Posterior cingulate gyrus (tissue), 11 donors: ENCODE measurements around the gene THAP11.

Source experiments
- DNase-seq, 10 donors: peaks; one replicate each; pipeline versions ENCODE4 v3.0.0 to v3.0.0-alpha.2; 2020 to 2021; ENCODE audit warnings: mixed read lengths in 3 of 10
- intact Hi-C: fragments of 100-400 bp; cut with DNase I; formaldehyde crosslinking; loops from one replicate; pipeline ENCODE4 v1.15.1; 2023

The THAP11 gene

DNA sequence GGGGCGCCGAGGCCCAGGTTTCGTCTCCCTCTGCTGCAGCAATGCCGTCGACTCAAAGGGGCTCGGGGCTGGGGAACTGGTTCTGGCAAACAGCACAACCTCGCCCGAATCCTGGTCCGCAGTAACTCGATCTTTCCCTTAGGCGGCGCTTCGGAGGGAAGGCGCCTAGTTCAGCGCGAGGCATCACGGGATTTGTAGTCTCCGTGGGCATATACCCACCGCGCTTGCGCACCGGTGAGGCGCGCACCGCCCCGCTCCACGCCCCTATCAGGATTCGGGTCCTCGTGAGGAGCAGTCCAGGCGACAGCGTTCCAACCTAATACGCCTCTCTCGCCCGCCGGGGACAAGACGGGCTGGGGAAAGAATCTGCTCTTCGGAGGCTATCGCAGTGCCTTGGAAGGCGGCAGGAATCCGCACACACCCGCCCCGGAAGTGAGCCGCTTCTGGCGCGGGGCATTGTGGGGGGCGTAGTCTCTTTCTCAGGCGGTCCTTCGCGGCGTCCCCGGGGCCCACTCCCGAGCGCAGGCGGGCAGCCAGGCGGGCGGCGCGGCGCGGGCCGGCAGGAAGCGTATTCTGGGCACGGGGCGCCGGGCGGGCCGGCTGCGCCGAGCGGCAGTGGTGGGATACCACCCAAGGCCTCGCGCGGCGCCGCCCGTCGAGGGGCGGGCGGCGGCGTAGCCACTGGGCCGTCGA lies at the start of gene THAP11:
Gene THAP11 (plus strand): TSS at position 505 of the 693 bp plus-strand sequence. CDS start 235 bp downstream, outside the sequence.
- intact Hi-C loops, result loop anchor here (10.0 kb wide), 3 partner anchors 53 to 317 kb away; partner anchors contain the start of genes ACD, C16orf86, ENKD1 and PARD6A
- DNase-seq, result peak; percentile 86 to 99 (median 94)

DNA sequence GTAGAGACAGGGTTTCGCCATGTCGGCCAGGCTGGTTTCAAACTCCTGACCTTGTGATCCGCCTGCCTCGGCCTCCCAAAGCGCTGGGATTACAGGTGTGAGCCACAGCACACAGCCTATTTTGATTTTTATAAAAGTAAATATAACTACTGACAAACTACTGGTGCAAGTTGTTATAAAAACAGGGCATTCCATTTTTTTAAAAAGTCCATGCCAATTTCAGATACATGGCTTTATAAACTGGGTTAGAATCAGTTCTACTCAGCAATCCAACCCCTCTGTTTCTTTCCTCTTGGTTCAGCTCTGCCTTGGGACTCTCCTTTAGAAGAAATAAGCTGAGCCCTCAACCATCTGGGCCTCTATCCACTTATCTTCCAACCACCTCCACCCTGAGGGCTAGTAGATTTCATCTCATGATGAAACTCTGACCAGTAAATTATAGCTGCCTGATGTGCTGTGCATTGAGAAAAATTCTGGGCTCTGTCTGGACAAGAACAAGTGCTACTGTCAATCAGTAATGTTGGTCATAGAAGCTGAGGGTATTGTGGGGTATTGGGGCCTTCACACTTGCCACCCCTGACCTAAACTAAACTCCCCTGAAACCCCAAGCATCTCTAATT lies 45.9 kb upstream of the THAP11 start:
- intact Hi-C loops, result no loop called here

DNA sequence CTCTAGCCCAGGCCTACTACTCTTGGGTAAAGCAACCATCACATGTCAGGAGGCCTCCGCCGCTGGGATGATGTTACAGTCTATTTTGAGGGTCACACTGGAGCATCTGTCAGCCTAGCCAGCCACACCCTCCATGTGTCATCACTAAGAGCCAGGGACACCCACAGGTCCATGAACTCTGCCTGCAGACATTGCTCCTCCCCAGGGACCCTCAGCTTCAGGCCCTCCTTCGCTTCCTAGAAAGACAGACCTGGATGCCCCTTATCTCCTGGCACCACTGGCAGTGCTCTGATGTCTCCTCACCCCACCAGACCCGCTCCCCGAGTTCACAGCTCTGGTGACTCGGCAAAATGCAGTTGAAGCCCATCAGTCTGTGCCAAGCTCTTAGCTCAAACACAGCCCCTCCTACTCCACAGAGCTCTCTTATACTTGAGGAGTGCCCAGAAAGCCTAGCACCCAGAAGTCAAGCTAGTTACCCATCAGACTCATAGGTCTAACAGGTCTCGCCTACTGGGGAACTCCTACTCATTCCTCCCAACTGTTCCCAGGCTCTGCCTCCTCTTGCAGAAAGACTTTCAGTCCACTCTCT lies 41.7 kb upstream of the THAP11 start:
- intact Hi-C loops, result loop anchor here (10.0 kb wide), 1 partner anchor 126 kb away; no protein-coding TSS in a partner anchor
- DNase-seq, result peak in 1 of 10 donors; percentile 62

More for the DNA sequence above, 45.9 kb upstream of the THAP11 start:
- no peak for DNase-seq

DNA sequence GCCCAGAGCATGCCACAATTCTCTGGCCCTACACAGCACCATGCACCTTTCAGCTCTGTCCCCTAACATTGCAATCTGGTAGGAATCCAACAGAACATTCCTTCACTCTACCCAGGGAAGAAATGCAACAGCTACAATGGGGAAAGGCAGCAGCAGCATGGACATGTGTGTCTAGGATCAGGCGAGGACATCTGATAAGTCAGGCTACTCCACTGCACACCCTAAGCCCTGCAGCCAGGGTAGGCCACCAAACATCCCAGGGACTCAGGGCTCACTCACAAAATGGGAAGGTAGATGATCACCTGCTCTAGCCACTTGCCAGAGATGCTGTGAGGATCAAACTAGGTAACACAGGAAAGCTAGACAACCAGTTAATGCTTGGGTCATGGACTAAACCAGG lies 40.9 kb upstream of the THAP11 start:
- DNase-seq, result no peak
- intact Hi-C loops, result loop anchor here (10.0 kb wide), 1 partner anchor 126 kb away; no protein-coding TSS in a partner anchor

DNA sequence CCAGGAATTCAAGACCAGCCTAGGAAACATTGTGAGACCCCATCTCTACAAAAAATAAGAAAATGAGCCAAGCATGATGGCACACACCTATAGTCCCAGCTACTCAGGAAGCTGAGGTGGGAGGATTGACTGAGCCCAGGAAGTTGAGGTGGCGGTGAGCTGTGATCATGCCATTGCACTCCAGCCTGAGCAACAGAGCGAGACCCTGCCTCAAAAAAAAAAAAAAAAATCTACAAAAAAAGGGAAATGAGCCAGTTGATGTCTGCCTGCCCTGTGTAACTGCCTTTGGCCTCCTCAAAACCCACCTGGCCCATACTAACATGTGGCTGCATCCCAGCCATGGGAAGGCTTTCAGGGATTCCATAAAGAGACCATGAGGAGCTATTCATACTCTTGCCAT lies 40.2 kb upstream of the THAP11 start:
- DNase-seq, result peak in 1 of 10 donors; percentile 8
- intact Hi-C loops, result loop anchor here (10.0 kb wide), 1 partner anchor 127 kb away; no protein-coding TSS in a partner anchor

DNA sequence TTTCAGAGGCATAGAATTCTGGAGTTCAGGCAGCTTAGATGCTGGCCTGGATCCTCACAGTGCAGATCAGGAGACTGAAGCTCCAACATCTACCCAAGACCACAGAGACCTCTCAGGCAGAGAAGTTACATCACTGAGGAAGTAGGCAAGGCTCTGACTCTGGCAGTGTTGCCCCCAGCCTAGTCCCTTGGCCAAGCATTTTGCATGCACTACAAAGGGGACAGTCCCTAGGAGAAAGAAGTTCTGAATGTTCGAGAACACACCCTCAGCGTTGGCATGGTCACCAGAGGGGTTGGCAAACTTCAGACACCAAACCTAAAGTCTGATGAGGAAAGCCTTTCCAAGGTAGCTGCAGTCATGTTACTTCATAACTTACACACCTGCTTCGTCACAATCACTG lies 38.2 kb upstream of the THAP11 start:
- no peak for DNase-seq
- intact Hi-C loops, result loop anchor here (10.0 kb wide), 1 partner anchor 129 kb away; no protein-coding TSS in a partner anchor

DNA sequence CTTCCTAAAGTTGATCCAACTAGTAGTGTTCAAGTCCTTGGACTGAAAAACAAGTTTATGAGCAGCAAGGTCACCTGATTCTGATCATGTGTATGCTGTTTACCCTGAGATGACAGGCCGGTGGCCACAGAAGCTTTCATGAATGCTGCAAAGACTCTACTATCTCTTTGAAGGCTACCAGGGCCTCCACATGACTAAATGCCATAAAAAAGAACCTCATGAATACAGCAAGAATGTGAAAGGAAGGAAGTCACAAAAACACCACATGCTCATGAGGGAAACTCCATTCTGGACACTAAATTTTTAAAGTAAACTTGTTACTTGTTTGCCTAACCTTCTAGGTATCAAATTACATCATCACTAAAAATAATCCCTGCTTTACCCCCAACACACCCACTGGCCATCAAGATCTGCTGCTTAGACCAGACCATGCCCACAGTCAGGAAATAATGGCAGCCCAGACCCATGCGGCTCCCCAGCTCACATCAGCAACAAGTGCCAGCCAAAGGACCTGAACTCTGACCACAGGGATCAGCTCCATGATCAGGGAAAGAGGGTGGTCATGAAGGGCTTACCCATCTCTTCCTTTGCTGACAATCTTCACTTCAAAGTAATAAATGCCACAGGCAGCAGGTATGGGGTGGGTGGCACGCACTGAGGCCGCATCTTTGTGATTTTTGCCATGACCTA lies 37.1 kb upstream of the THAP11 start:
- intact Hi-C loops, result loop anchor here (10.0 kb wide), 1 partner anchor 130 kb away; no protein-coding TSS in a partner anchor
- peak in 1 of 10 donors; percentile 15 for DNase-seq

DNA sequence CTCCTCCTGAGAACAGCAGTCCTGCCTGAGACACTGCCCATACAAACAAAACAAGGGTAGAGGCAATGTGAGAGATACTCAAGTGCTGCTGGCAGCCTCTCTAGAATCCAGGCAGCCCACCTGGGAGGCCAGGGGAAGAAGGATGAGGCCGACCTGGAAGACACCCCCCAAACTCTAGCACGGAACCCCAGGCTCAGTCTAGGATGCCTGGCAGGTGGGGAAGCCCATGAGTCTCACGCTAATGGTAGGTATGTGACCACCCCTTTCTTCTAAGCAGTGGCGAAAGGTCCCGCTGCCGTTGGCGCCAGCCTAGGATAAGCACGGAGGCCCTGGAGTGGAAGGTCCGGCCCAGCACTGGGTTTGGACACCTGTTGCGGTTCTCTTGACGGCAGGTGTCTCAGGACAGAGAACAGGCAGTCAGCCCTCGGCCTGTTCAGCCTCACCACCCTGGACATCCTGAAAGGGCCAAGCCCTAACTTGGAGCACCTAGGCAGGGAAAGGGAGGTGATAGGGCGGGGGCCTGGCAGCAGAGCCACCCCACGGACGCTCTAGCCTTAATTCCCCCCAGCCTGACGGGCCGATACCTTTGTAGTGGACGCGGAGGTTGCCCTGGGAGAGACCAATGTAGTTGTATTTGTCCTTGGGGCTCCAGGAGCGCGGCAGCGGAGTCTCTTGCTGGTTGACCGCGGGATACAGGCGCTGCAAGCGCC lies 36.2 kb upstream of the THAP11 start:
- no peak for DNase-seq
- intact Hi-C loops, result loop anchor here (2.0 to 10.0 kb wide), 2 partner anchors 87 to 131 kb away; partner anchors contain the start of gene GFOD2

DNA sequence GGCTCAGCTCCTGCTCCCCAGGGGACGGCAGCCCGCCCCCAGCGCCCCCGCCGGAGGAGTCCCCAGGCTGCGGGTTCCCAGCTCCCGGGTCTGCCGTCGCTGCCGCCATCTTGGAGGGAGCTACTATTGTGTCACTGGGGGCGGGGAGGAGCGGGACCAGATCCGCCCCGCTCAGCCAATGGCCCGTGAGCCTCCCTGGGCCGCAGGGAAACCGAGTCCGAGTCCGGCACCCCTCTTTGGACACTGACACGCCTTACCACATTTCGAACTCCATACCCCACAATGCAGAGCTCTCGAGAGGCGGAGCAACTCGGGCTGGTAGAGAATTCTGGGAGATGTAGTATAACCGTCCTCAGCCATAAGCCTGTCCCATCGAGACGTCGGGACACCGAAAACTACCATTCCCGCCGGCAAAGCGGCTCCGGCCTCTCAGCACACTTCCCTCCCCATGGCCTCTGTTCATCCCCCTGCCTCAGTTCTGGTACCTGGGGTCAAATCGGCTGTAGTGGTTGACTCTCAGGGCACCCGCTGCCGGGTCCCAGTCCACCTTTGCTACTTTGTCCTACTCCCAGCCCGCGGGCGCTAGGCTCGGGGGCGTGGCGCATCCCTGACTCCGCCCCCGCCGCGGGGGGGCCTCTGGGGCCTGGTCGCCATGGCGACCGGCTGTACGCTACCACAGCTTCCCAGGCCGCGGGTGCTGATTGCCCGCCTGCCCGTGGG lies 35.5 kb upstream of the THAP11 start, which contains the start of the genes RANBP10 and TSNAXIP1:
Gene RANBP10 (minus strand): TSS at position 133 of the 720 bp plus-strand sequence. CDS start 24 bp downstream, at position 109.
Gene TSNAXIP1 (plus strand): TSS at position 462 of the 720 bp plus-strand sequence. CDS start 261 bp downstream, outside the sequence.
- DNase-seq, result peak; percentile 95 to 100 (median 98)
- intact Hi-C loops, result loop anchor here (2.0 to 10.0 kb wide), 2 partner anchors 88 to 132 kb away; partner anchors contain the start of gene GFOD2

DNA sequence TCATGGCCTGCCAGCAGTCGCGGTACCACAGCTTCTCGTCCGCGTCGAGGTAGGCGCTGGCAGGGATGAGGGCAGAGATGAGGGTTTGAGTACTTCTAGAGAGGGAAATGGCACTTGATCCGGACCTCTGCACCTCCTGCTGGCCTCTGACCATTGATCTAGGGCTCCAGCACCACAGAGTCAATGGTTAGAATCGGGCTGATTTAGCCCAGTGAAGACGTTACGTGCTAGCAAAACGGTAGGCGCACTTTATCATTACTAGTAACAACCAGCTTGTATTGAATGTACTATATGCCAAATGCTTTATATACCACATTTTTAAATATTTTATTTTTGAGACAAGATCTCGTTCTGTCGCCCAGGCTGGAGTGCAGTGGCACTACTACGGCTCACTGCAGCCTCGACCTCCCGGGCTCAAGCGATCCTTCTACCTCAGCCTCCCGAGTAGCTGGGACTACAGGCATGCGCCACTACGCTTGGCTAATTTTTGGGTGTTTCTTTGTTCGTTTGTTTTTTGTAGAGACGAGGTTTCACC lies 34.9 kb upstream of the THAP11 start:
- intact Hi-C loops, result loop anchor here (2.0 to 10.0 kb wide), 2 partner anchors 88 to 132 kb away; partner anchors contain the start of gene GFOD2
- no peak for DNase-seq

DNA sequence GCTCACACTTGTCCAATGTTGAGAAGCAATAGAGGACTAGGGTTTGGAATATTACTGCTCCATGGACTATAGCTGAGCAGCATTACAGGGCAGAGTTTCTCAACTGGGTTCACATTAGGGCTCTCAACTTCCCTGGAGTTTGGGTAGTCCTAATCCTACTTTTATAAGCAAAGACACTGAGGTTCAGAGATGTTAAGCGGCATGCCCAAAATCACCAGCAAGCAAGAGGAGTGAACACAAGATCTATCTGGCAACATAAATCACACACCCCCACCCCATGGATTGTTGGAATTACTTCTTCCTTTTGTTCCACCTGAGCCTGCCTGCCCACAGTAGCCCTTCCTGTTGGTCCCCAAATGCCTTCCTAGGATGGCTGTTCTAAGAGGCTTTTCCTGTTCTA lies 30.2 kb upstream of the THAP11 start:
- no peak for DNase-seq
- intact Hi-C loops, result no loop called here

DNA sequence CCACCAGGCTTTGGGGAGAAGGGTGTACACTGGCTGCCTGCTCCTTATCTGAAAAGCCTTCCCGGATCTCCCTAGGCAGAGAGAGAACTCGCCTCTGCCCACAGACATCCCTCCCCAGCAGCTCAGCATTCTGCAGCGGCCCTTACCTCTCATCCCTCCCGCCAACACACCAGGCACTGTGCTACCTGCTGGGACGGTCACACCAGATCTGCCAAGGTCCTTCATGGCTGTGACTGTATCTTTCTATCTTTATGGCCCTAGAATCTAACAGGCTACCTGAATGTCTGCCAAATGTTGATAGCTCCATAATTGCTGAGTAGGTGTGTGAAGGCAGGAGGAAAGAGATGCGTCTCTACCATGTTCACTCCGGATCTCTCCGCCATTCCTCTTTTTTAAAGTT lies 27.6 kb upstream of the THAP11 start:
- DNase-seq, result peak in 1 of 10 donors; percentile 76
- intact Hi-C loops, result no loop called here

DNA sequence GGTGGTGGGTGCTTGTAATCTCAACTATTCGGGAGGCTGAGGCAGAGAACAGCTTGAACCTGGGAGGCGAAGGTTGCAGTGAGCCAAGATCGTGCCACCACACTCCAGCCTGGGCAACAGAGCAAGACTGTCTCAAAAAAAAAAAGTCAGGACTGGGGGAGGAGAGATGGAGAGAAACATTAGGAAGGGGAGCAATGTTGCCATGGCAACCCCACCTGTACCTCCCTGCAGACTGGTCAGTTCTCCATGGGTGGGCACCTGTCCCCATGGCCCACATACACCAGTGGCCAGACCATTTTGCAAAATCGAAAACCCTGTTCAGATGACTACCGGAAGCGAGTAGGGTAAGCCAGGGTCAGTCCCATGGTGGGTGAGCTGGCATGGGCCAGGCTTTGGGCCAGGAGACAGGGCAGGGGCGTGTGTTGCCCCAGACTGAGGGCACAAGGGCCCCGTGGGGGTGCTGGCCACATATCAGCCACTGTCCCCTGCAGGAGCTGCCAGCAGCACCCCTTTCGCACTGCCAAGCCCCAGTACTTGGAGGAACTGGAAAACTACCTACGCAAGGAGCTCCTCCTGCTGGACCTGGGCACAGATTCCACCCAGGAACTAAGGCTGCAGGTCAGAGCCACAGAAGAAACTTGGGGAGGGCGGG lies 21.4 kb upstream of the THAP11 start:
- peak in 1 of 10 donors; percentile 62 for DNase-seq
- intact Hi-C loops, result no loop called here

DNA sequence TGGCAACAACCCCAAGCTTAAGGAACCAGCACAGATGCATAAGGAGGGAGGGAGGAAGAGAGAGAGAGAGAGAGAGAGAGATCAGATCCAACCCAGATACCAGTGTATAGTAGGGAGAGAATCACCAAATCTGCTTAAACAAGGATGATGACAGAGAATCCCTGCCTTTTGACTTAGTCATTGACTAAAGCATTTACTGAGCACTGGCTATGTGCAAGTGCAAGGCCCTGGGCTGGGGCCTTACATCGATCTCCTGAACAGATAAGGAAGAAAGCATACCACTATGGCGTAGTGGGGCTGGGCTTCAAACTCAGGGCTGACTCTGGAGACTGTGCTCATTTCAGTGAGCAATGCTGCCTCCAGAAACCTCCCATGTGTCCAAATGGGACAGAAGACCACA lies 19.6 kb upstream of the THAP11 start:
- intact Hi-C loops, result no loop called here
- DNase-seq, result no peak

DNA sequence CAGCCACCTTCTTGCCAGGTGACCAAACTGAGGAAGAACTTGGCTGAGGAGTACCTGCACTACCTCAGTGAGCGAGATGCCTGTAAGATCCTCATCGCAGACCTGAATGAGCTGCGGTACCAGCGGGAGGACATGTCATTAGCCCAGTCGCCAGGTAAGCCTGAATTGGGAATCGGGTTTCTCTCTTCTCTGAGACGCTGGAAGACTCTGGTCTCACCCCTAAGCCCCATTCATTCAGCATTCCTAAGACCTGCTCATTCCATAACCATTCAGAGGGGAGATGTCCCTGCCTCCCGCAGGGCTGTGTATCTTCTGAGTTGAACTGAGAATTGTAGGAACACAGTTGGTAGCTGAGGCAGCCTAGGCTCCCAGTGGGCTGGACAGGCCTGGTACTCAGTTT lies 17.0 kb upstream of the THAP11 start:
- intact Hi-C loops, result no loop called here

DNA sequence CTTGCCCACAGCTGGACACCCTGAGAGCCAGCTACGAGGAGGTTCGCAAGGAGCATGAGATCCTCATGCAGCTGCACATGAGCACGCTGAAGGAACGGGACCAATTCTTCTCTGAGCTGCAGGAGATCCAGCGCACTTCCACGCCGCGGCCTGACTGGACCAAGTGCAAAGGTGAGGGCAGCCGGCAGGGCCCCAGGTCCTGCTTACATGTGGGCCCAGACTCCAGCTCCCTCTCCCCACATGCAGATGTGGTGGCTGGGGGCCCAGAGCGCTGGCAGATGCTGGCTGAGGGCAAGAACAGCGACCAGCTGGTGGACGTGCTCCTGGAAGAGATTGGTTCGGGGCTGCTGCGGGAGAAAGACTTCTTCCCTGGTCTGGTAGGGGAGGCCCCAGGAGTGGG lies 16.2 kb upstream of the THAP11 start:
- intact Hi-C loops, result no loop called here
- DNase-seq, result no peak

More for the DNA sequence above, 17.0 kb upstream of the THAP11 start:
- no peak for DNase-seq

DNA sequence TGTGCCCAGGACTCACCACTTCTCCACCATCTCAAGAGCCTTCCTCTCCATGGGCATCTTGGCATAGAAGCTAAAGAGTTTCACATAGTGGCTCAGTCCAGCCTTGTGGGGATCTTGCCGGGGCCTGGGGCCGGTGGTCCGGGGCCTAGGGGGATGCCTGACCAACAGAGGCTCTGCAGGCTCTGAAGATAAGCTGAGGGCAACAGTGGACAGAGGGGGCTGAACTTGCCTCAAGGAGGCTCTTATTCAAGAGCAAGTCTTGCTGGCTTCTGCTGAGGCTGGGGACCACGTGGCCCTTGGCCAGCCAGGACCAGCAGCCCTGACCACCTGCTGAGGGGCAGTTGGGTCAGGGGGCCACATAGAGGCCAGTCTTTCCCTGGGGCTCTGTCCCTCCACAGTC lies 13.5 kb upstream of the THAP11 start:
- intact Hi-C loops, result no loop called here
- DNase-seq, result no peak

DNA sequence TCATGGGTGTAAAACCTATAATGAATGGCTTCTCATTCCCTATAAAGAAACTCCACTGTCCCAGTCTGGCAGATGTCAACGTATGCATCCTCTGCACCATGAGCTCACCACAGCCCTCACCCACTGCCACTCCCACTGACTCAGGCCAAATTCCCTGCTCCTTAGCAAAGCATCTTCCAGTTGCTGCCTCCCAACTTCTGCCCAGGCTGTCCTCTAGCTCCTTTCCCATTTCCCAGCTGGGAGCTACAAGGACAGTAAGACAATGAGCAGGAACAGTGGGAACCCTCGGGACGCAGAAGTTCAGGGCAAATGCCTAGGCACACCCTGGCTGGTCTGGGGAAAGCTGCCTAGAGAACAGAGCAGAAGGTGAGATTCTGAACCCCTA lies 9.1 kb upstream of the THAP11 start:
- intact Hi-C loops, result no loop called here
- DNase-seq, result peak in 1 of 10 donors; percentile 8
